Spleen (tissue), 11 donors: Measurements from ENCODE around the gene KRT38. TPM values are rescaled to one million over a fixed set of nuclear protein-coding genes. Genes with fewer than 3 reads are reported as not detected.
A peak's percentile ranks its signal among the peaks of the same experiment; 100 is the strongest.

ENCODE experiments used
- DNase-seq: peaks from one replicate; pipeline ENCODE4 v3.0.0-alpha.2; 2020
- H3K27ac ChIP-seq, 8 donors: fragments of 200-600 bp; sonication (generic) in 7 of 8; 1 replicate in 4 of 8; 2 replicates in 4 of 8; pipeline versions ENCODE4 v1.5.0 to v1.8.0; 2016 to 2021; ENCODE audit warnings: inconsistent platforms in 4 of 8, mild to moderate bottlenecking in 4 of 8, moderate library complexity in 1 of 8
- H3K27me3 ChIP-seq, 7 donors: fragments of 200-600 bp; sonication (generic) in 6 of 7; replicated peaks in 1 of 7; 1 replicate in 4 of 7; 2 replicates in 3 of 7; pipeline versions ENCODE4 v1.5.0 to v1.8.0; 2016 to 2021; ENCODE audit warnings: inconsistent platforms in 3 of 7, mild to moderate bottlenecking in 1 of 7
- H3K36me3 ChIP-seq, 6 donors: fragments of 200-600 bp; sonication (generic) in 5 of 6; 1 replicate in 4 of 6; 2 replicates in 2 of 6; pipeline versions ENCODE4 v1.5.0 to v1.8.0; 2016 to 2021; ENCODE audit warnings: inconsistent platforms in 2 of 6
- H3K4me1 ChIP-seq, 6 donors: fragments of 200-600 bp; sonication (generic) in 5 of 6; 1 replicate in 3 of 6; 2 replicates in 3 of 6; pipeline versions ENCODE4 v1.5.0 to v1.8.0; 2016 to 2021; ENCODE audit warnings: inconsistent platforms in 3 of 6
- H3K4me3 ChIP-seq, 8 donors: fragments of 200-600 bp; sonication (generic) in 7 of 8; 1 replicate in 4 of 8; 2 replicates in 4 of 8; pipeline versions ENCODE4 v1.5.0 to v1.8.0; 2016 to 2021; ENCODE audit warnings: inconsistent platforms in 4 of 8, mild to moderate bottlenecking in 4 of 8, moderate library complexity in 2 of 8
- H3K9me3 ChIP-seq, 8 donors: fragments of 200-600 bp; sonication (generic) in 7 of 8; 1 replicate in 4 of 8; 2 replicates in 4 of 8; pipeline versions ENCODE4 v1.5.0 to v1.8.0; 2016 to 2021; ENCODE audit warnings: inconsistent platforms in 4 of 8
- CTCF ChIP-seq, 11 experiments: fragments of 200-600 bp in 7 of 11; fragments of 450-650 bp in 4 of 11; sonication (generic) in 4 of 11; IDR thresholded peaks in 8 of 11; conservative IDR thresholded peaks in 3 of 11; 1 replicate in 7 of 11; 2 replicates in 4 of 11; pipeline versions ENCODE4 v1.4.0 to v1.8.0; 2016 to 2021; ENCODE audit warnings: antibody characterized with exemption in 11 of 11, inconsistent platforms in 4 of 11, mild to moderate bottlenecking in 1 of 11
- POLR2A ChIP-seq, 3 donors: fragments of 450-650 bp; IDR thresholded peaks; one replicate each; pipeline ENCODE4 v1.5.1; 2017; ENCODE audit warnings: antibody characterized with exemption in 3 of 3, mild to moderate bottlenecking in 1 of 3
- POLR2AphosphoS5 ChIP-seq, 3 donors: sonication (generic); formaldehyde crosslinking; IDR thresholded peaks; one replicate each; pipeline ENCODE4 v1.5.1; 2017; ENCODE audit warnings: antibody characterized with exemption in 3 of 3
- WGBS, 5 donors: extraction: QIAGEN DNeasy Blood & Tissue Kit in 3 of 5; methylation state at CpG; one replicate each; pipeline versions ENCODE4 v1.1.5 to v1.1.7; 2013 to 2018; 5-methylcytosine and 5-hydroxymethylcytosine counted together
- intact Hi-C: fragments of 100-400 bp; cut with DNase I; formaldehyde crosslinking; loops from one replicate; pipeline ENCODE4 v1.15.0; 2023; ENCODE audit warnings: low total_unique reads
- polyA plus RNA-seq, 3 donors: library from polyadenylated mRNA; stranded (reverse); fragments of 200-250 nt; gene quantifications; one replicate each; pipeline ENCODE4 v1.2.1, GENCODE V29; 2013
- total RNA-seq, 7 donors: library from RNA; depleted of rRNA in 3 of 7; stranded (reverse); fragments of >200 nt in 3 of 7; fragmentation: NEBNext Ultra II Directional in 4 of 7; extraction: Animal tissue kit (Norgen Biotek cat#: 25700) in 4 of 7; gene quantifications; one replicate each; pipeline versions ENCODE4 v1.1.0 to v1.2.1, GENCODE V29; 2016 to 2021
- donor health status: healthy with polysubstance abuse.
- donor health status: DM: no; HTN: no; CAD: no; lungs with moderate emphysema.
- donor health status: DM: no; HTN: no; CAD: no.
- donor health status: Bipolar disorder and iron deficiency.
- donor health status: healthy.
- donor health status: DM: no; HTN: no; CAD: no.
- donor health status: DM: yes; HTN: yes; CAD: no.

Gene KRT38
- total and polyA plus RNA-seq, 10 donors: 0.26 to 0.39 TPM; not detected in 8

GRCh38 chr17:41417576-41418015 lies 23.2 kb downstream of the KRT38 start:
- H3K27me3 ChIP-seq: no peaks in the 10 kb centered on the region

GRCh38 chr17:41417127-41417526 lies 23.7 kb downstream of the KRT38 start:
- TF ChIP-seq CTCF (IDR thresholded peaks at IDR 0.05 in 8 of 11, conservative IDR thresholded peaks at IDR 0.05 in 3 of 11) (no peak), POLR2A (IDR thresholded peaks at IDR 0.05) (no peak), POLR2AphosphoS5 (IDR thresholded peaks at IDR 0.05) (no peak)
- Histone ChIP-seq H3K27me3 (no peaks in the 10 kb centered on the region), H3K9me3 (no peaks in the 10 kb centered on the region), H3K4me3 (no peak overlapping the region), H3K4me1 (peaks cover 0 to 5% (median 0%) of the 10 kb centered on the region in 6 donors), H3K36me3 (no peaks in the 10 kb centered on the region), H3K27ac (no peak overlapping the region)
- WGBS, 5 donors: 93 to 99% (median 96%) methylated on average over 6 of the region's 6 CpGs
- DNase-seq: no peak
- intact Hi-C loops: no loop called here

More at GRCh38 chr17:41417576-41418015, 23.2 kb downstream of the KRT38 start:
- WGBS, 5 donors: 48 to 61% (median 53%) methylated on average over 4 of the region's 4 CpGs
- no peak for TF ChIP-seq POLR2A (IDR thresholded peaks at IDR 0.05)
- peak in 4 of 11 experiments; percentile 18 to 39 (median 30) for TF ChIP-seq CTCF (IDR thresholded peaks at IDR 0.05 in 8 of 11, conservative IDR thresholded peaks at IDR 0.05 in 3 of 11)
- H3K4me3 ChIP-seq: no peak overlapping the region
- intact Hi-C loops: no loop called here
- no peak overlapping the region for H3K27ac ChIP-seq
- H3K4me1 ChIP-seq: peaks cover 0 to 5% (median 0%) of the 10 kb centered on the region in 6 donors
- no peak for DNase-seq
- H3K9me3 ChIP-seq: no peaks in the 10 kb centered on the region
- H3K36me3 ChIP-seq: no peaks in the 10 kb centered on the region

GRCh38 chr17:41416479-41416878 lies 24.3 kb downstream of the KRT38 start:
- intact Hi-C loops: no loop called here
- DNase-seq: no peak
- WGBS, 5 donors: 85 to 96% (median 92%) methylated on average over 5 of the region's 5 CpGs
- H3K4me1 ChIP-seq: peaks cover 0 to 5% (median 0%) of the 10 kb centered on the region in 6 donors
- no peaks in the 10 kb centered on the region for H3K9me3 ChIP-seq
- no peak overlapping the region for H3K4me3 ChIP-seq
- TF ChIP-seq POLR2AphosphoS5 (IDR thresholded peaks at IDR 0.05) (no peak), CTCF (IDR thresholded peaks at IDR 0.05 in 8 of 11, conservative IDR thresholded peaks at IDR 0.05 in 3 of 11) (no peak), POLR2A (IDR thresholded peaks at IDR 0.05) (no peak)
- no peaks in the 10 kb centered on the region for H3K27me3 ChIP-seq
- no peaks in the 10 kb centered on the region for H3K36me3 ChIP-seq
- no peak overlapping the region for H3K27ac ChIP-seq

GRCh38 chr17:41415833-41416335 lies 24.9 kb downstream of the KRT38 start:
- Histone ChIP-seq H3K36me3 (no peaks in the 10 kb centered on the region), H3K27me3 (no peaks in the 10 kb centered on the region), H3K27ac (no peak overlapping the region), H3K9me3 (no peaks in the 10 kb centered on the region), H3K4me1 (peaks cover 0 to 5% (median 0%) of the 10 kb centered on the region in 6 donors), H3K4me3 (no peak overlapping the region)
- TF ChIP-seq POLR2A (IDR thresholded peaks at IDR 0.05) (no peak), POLR2AphosphoS5 (IDR thresholded peaks at IDR 0.05) (no peak), CTCF (IDR thresholded peaks at IDR 0.05 in 8 of 11, conservative IDR thresholded peaks at IDR 0.05 in 3 of 11) (no peak)
- intact Hi-C loops: no loop called here
- 69 to 84% (median 78%) methylated on average over 3 of the region's 3 CpGs for WGBS, 5 donors
- DNase-seq: no peak
